ENCODE results near the gene C8B. TPM values are rescaled to one million over a fixed set of nuclear protein-coding genes. Genes with fewer than 3 reads are reported as not detected.

Gene C8B
- total and polyA plus RNA-seq, 2 of the 13 experiments (the other 11 are each of a cell fraction or from before 2014, with no cell fraction given) = 8.4 to 11.3 TPM

DNA sequence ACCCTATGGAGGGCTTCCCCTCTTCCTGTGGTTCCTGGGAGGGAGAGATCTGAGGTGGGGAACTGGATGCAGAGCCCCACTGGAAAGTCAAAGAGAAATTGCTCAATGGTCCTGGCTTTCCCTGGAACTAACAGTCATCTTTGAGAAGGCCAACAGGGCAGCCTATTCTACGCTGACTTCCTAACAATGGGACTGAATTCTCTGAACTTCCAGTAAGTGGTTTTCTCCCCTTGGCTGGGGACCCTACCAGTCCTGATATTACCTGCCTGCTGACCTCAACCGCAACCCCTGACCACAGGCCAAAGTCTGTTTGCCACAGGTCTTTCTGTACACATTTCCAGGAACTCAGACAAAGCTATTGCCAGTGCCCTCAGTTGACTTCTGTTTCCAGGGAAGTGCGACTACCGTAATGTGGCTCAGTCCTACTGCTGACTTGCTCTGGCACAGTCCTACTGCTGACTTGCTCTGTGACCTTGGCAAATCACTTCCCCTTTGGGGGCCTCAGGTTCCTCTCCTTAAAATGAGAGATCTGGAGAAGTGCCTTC lies 55.3 kb downstream of the C8B start (continued):
- TF ChIP-seq HNF4A (CRISPR knock-in tag; IDR thresholded peaks at IDR 0.05) (peak; percentile 99), MXD4 (CRISPR knock-in tag; IDR thresholded peaks at IDR 0.05) (peak; percentile 60; the same call in 1 of the 2 replicates), ELF1 (CRISPR knock-in tag; IDR thresholded peaks at IDR 0.05) (peak; percentile 76), IRX3 (CRISPR knock-in tag; IDR thresholded peaks at IDR 0.05; ENCODE audit: borderline replicate concordance, low read depth) (0 out of 2 replicates have a peak, but pooled peaks have one; percentile 3), ZNF564 (CRISPR knock-in tag; IDR thresholded peaks at IDR 0.05) (peak; percentile 79; the same call in 1 of the 2 replicates), ZNF557 (CRISPR knock-in tag; IDR thresholded peaks at IDR 0.05) (peak; percentile 58; the same call in 1 of the 2 replicates), TCF7L2 (IDR thresholded peaks at IDR 0.05; ENCODE audit: low read depth, low read length) (0 out of 2 replicates have a peak, but pooled peaks have one; percentile 20), DNMT3B (CRISPR knock-in tag; conservative IDR thresholded peaks at IDR 0.05) (0 out of 2 replicates have a peak, but pooled peaks have one; percentile 40), ZNF572 (CRISPR knock-in tag; IDR thresholded peaks at IDR 0.05) (no peak), ZNF354B (CRISPR knock-in tag; IDR thresholded peaks at IDR 0.05) (no peak), MAF1 (CRISPR knock-in tag; IDR thresholded peaks at IDR 0.05; ENCODE audit: borderline replicate concordance) (0 out of 2 replicates have a peak, but pooled peaks have one; percentile 50)
- TF ChIP-seq, protein P1, sequence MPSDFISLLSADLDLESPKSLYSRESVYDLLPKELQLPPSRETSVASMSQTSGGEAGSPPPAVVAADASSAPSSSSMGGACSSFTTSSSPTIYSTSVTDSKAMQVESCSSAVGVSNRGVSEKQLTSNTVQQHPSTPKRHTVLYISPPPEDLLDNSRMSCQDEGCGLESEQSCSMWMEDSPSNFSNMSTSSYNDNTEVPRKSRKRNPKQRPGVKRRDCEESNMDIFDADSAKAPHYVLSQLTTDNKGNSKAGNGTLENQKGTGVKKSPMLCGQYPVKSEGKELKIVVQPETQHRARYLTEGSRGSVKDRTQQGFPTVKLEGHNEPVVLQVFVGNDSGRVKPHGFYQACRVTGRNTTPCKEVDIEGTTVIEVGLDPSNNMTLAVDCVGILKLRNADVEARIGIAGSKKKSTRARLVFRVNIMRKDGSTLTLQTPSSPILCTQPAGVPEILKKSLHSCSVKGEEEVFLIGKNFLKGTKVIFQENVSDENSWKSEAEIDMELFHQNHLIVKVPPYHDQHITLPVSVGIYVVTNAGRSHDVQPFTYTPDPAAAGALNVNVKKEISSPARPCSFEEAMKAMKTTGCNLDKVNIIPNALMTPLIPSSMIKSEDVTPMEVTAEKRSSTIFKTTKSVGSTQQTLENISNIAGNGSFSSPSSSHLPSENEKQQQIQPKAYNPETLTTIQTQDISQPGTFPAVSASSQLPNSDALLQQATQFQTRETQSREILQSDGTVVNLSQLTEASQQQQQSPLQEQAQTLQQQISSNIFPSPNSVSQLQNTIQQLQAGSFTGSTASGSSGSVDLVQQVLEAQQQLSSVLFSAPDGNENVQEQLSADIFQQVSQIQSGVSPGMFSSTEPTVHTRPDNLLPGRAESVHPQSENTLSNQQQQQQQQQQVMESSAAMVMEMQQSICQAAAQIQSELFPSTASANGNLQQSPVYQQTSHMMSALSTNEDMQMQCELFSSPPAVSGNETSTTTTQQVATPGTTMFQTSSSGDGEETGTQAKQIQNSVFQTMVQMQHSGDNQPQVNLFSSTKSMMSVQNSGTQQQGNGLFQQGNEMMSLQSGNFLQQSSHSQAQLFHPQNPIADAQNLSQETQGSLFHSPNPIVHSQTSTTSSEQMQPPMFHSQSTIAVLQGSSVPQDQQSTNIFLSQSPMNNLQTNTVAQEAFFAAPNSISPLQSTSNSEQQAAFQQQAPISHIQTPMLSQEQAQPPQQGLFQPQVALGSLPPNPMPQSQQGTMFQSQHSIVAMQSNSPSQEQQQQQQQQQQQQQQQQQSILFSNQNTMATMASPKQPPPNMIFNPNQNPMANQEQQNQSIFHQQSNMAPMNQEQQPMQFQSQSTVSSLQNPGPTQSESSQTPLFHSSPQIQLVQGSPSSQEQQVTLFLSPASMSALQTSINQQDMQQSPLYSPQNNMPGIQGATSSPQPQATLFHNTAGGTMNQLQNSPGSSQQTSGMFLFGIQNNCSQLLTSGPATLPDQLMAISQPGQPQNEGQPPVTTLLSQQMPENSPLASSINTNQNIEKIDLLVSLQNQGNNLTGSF (CRISPR knock-in tag; IDR thresholded peaks at IDR 0.05) = 0 out of 2 replicates have a peak, but pooled peaks have one; percentile 67
- TF ChIP-seq, protein P2, sequence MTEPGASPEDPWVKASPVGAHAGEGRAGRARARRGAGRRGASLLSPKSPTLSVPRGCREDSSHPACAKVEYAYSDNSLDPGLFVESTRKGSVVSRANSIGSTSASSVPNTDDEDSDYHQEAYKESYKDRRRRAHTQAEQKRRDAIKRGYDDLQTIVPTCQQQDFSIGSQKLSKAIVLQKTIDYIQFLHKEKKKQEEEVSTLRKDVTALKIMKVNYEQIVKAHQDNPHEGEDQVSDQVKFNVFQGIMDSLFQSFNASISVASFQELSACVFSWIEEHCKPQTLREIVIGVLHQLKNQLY (CRISPR knock-in tag; IDR thresholded peaks at IDR 0.05) = 0 out of 2 replicates have a peak, but pooled peaks have one; percentile 21
- TF ChIP-seq, protein P3, sequence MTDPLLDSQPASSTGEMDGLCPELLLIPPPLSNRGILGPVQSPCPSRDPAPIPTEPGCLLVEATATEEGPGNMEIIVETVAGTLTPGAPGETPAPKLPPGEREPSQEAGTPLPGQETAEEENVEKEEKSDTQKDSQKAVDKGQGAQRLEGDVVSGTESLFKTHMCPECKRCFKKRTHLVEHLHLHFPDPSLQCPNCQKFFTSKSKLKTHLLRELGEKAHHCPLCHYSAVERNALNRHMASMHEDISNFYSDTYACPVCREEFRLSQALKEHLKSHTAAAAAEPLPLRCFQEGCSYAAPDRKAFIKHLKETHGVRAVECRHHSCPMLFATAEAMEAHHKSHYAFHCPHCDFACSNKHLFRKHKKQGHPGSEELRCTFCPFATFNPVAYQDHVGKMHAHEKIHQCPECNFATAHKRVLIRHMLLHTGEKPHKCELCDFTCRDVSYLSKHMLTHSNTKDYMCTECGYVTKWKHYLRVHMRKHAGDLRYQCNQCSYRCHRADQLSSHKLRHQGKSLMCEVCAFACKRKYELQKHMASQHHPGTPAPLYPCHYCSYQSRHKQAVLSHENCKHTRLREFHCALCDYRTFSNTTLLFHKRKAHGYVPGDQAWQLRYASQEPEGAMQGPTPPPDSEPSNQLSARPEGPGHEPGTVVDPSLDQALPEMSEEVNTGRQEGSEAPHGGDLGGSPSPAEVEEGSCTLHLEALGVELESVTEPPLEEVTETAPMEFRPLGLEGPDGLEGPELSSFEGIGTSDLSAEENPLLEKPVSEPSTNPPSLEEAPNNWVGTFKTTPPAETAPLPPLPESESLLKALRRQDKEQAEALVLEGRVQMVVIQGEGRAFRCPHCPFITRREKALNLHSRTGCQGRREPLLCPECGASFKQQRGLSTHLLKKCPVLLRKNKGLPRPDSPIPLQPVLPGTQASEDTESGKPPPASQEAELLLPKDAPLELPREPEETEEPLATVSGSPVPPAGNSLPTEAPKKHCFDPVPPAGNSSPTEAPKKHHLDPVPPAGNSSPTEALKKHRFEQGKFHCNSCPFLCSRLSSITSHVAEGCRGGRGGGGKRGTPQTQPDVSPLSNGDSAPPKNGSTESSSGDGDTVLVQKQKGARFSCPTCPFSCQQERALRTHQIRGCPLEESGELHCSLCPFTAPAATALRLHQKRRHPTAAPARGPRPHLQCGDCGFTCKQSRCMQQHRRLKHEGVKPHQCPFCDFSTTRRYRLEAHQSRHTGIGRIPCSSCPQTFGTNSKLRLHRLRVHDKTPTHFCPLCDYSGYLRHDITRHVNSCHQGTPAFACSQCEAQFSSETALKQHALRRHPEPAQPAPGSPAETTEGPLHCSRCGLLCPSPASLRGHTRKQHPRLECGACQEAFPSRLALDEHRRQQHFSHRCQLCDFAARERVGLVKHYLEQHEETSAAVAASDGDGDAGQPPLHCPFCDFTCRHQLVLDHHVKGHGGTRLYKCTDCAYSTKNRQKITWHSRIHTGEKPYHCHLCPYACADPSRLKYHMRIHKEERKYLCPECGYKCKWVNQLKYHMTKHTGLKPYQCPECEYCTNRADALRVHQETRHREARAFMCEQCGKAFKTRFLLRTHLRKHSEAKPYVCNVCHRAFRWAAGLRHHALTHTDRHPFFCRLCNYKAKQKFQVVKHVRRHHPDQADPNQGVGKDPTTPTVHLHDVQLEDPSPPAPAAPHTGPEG (CRISPR knock-in tag; IDR thresholded peaks at IDR 0.05) = 0 out of 2 replicates have a peak, but pooled peaks have one; percentile 56
- TF ChIP-seq, protein P4, sequence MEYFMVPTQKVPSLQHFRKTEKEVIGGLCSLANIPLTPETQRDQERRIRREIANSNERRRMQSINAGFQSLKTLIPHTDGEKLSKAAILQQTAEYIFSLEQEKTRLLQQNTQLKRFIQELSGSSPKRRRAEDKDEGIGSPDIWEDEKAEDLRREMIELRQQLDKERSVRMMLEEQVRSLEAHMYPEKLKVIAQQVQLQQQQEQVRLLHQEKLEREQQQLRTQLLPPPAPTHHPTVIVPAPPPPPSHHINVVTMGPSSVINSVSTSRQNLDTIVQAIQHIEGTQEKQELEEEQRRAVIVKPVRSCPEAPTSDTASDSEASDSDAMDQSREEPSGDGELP (IDR thresholded peaks at IDR 0.05; ENCODE audit: borderline replicate concordance, low read depth) = peak; percentile 62; the same call in 1 of the 2 replicates
- TF ChIP-seq, protein P5, sequence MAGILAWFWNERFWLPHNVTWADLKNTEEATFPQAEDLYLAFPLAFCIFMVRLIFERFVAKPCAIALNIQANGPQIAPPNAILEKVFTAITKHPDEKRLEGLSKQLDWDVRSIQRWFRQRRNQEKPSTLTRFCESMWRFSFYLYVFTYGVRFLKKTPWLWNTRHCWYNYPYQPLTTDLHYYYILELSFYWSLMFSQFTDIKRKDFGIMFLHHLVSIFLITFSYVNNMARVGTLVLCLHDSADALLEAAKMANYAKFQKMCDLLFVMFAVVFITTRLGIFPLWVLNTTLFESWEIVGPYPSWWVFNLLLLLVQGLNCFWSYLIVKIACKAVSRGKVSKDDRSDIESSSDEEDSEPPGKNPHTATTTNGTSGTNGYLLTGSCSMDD (CRISPR knock-in tag; IDR thresholded peaks at IDR 0.05) = no peak

All from HepG2 (cell line).